ENCODE results near the gene TNIP3. TPM values are rescaled to one million over a fixed set of nuclear protein-coding genes. Genes with fewer than 3 reads are reported as not detected.

Gene TNIP3
- total RNA-seq, 2 donors from 2014 or later, result 3.6 to 7.5 TPM

GRCh38 chr4:121100093-121100775 lies 63.9 kb downstream of the TNIP3 start:
- Mint-ChIP-seq H3K27ac (no peak overlapping the region), H3K4me3 (no peak overlapping the region), H3K9me3 (no peaks in the 10 kb centered on the region), H3K4me1 (no peaks in the 10 kb centered on the region), H3K36me3 (ENCODE audit: low read depth) (no peaks in the 10 kb centered on the region), H3K27me3 (no peaks in the 10 kb centered on the region)
- ATAC-seq (replicated peaks), result no peak

- no peaks in the 10 kb centered on the region for H3K9me3 Mint-ChIP-seq
- no peaks in the 10 kb centered on the region for H3K4me1 Mint-ChIP-seq
- no peak overlapping the region for H3K27ac Mint-ChIP-seq
- H3K36me3 Mint-ChIP-seq (ENCODE audit: low read depth), result no peaks in the 10 kb centered on the region
- H3K27me3 Mint-ChIP-seq, result no peaks in the 10 kb centered on the region
- no peak overlapping the region for H3K4me3 Mint-ChIP-seq
- ATAC-seq (replicated peaks), result no peak
Measured at GRCh38 chr4:121098266-121098665, 65.9 kb downstream of the TNIP3 start.

GRCh38 chr4:121096629-121097028 lies 67.5 kb downstream of the TNIP3 start:
- no peaks in the 10 kb centered on the region for H3K4me1 Mint-ChIP-seq
- no peaks in the 10 kb centered on the region for H3K36me3 Mint-ChIP-seq (ENCODE audit: low read depth)
- H3K4me3 Mint-ChIP-seq, result no peak overlapping the region
- ATAC-seq (replicated peaks), result no peak
- H3K27ac Mint-ChIP-seq, result no peak overlapping the region
- H3K27me3 Mint-ChIP-seq, result no peaks in the 10 kb centered on the region
- H3K9me3 Mint-ChIP-seq, result no peaks in the 10 kb centered on the region

- no peak overlapping the region for H3K4me3 Mint-ChIP-seq
Measured at GRCh38 chr4:121096191-121096590, 67.9 kb downstream of the TNIP3 start.

GRCh38 chr4:121094297-121094966 lies 69.7 kb downstream of the TNIP3 start:
- H3K4me3 Mint-ChIP-seq, result no peak overlapping the region
- no peak for ATAC-seq (replicated peaks)
- H3K4me1 Mint-ChIP-seq, result no peaks in the 10 kb centered on the region
- H3K27ac Mint-ChIP-seq, result no peak overlapping the region
- H3K9me3 Mint-ChIP-seq, result no peaks in the 10 kb centered on the region
- H3K36me3 Mint-ChIP-seq (ENCODE audit: low read depth), result no peaks in the 10 kb centered on the region
- no peaks in the 10 kb centered on the region for H3K27me3 Mint-ChIP-seq

More at GRCh38 chr4:121096191-121096590, 67.9 kb downstream of the TNIP3 start:
- Mint-ChIP-seq H3K36me3 (ENCODE audit: low read depth) (no peaks in the 10 kb centered on the region), H3K27me3 (no peaks in the 10 kb centered on the region), H3K9me3 (no peaks in the 10 kb centered on the region), H3K4me1 (no peaks in the 10 kb centered on the region), H3K27ac (no peak overlapping the region)
- ATAC-seq (replicated peaks), result no peak

GRCh38 chr4:121093261-121093660 lies 70.9 kb downstream of the TNIP3 start:
- Mint-ChIP-seq H3K9me3 (no peaks in the 10 kb centered on the region), H3K27me3 (no peaks in the 10 kb centered on the region), H3K27ac (no peak overlapping the region), H3K4me1 (no peaks in the 10 kb centered on the region), H3K4me3 (no peak overlapping the region), H3K36me3 (ENCODE audit: low read depth) (no peaks in the 10 kb centered on the region)
- no peak for ATAC-seq (replicated peaks)

- no peak overlapping the region for H3K27ac Mint-ChIP-seq
- peaks cover 4% of the 10 kb centered on the region for H3K27me3 Mint-ChIP-seq
- H3K36me3 Mint-ChIP-seq (ENCODE audit: low read depth), result no peaks in the 10 kb centered on the region
- no peaks in the 10 kb centered on the region for H3K4me1 Mint-ChIP-seq
- no peak for ATAC-seq (replicated peaks)
- no peaks in the 10 kb centered on the region for H3K9me3 Mint-ChIP-seq
- H3K4me3 Mint-ChIP-seq, result no peak overlapping the region
Measured at GRCh38 chr4:121091941-121092340, 72.2 kb downstream of the TNIP3 start.

GRCh38 chr4:121088867-121089266 lies 75.3 kb downstream of the TNIP3 start:
- no peaks in the 10 kb centered on the region for H3K9me3 Mint-ChIP-seq
- no peak overlapping the region for H3K4me3 Mint-ChIP-seq
- no peaks in the 10 kb centered on the region for H3K36me3 Mint-ChIP-seq (ENCODE audit: low read depth)
- peaks cover 9% of the 10 kb centered on the region for H3K27me3 Mint-ChIP-seq
- no peak overlapping the region for H3K27ac Mint-ChIP-seq
- ATAC-seq (replicated peaks), result no peak
- no peaks in the 10 kb centered on the region for H3K4me1 Mint-ChIP-seq

Other genes with a start within 250 kb of the TNIP3 start
- under 1 TPM; 0.21 to 0.52 TPM for gene PRDM5, start 241.6 kb downstream of the TNIP3 start, total RNA-seq
- 1 to 10 TPM in 1 of 2 donors, under 1 TPM in 1; 0.13 to 2.5 TPM for gene NDNF, start 91.8 kb downstream of the TNIP3 start, total RNA-seq
- not detected for gene QRFPR, start 216.7 kb upstream of the TNIP3 start, total RNA-seq

Data from activated T-helper 17 cell treated with anti-CD3 and anti-CD28 coated beads, Interleukin-2, amount 50 U/mL, for 72 hours (primary cell).